B cell (primary cell): ENCODE results near the gene TBRG1. TPM values are rescaled to one million over a fixed set of nuclear protein-coding genes. Genes with fewer than 3 reads are reported as not detected.
A peak's percentile ranks its signal among the peaks of the same experiment; 100 is the strongest.

ENCODE experiments used
- ATAC-seq: fragments of 200-7000 bp; cut with Tn5 transposase; one replicate; pipeline ENCODE4 v1.10.0; 2021; ENCODE audit warnings: low read depth, mild to moderate bottlenecking, moderate number of reproducible peaks, moderate library complexity
- CTCF ChIA-PET: fragments of 350-600 bp; sonication (Branson Sonifier 250); formaldehyde crosslinking; loops from one replicate; lab custom pipeline; 2021; ENCODE audit warnings: antibody characterized with exemption, inconsistent platforms; lab: Charles Lee
- POLR2A ChIA-PET: fragments of 350-600 bp; sonication (Branson Sonifier 250); formaldehyde crosslinking; loops from one replicate; lab custom pipeline; 2021; ENCODE audit warnings: antibody characterized with exemption; lab: Charles Lee
- DNase-seq: peaks from one replicate; pipeline ENCODE4 v3.0.0; 2013
- H2AFZ ChIP-seq: 2 replicates; pipeline ENCODE4 v1.6.1; 2012; ENCODE audit warnings: mild to moderate bottlenecking, low read depth, low read length; ENCODE audit not compliant: insufficient read depth, poor library complexity, severe bottlenecking
- H3K27ac ChIP-seq, 2 donors: 1 replicate in 1 of 2; 2 replicates in 1 of 2; pipeline ENCODE4 v1.5.1; 2012 to 2013; ENCODE audit warnings: low read length in 2 of 2, mild to moderate bottlenecking in 2 of 2, moderate library complexity in 1 of 2
- H3K27me3 ChIP-seq, 4 experiments: fragments of 200-600 bp in 1 of 4; sonication (generic) in 1 of 4; replicated peaks in 1 of 4; 1 replicate in 2 of 4; 2 replicates in 2 of 4; pipeline versions ENCODE4 v1.6.1 to v1.7.0; 2013 to 2016; ENCODE audit warnings: low read length in 3 of 4, mild to moderate bottlenecking in 2 of 4, mixed read lengths in 1 of 4, moderate library complexity in 1 of 4; ENCODE audit not compliant: insufficient read depth in 4 of 4, control insufficient read depth in 3 of 4; ENCODE audit errors: control extremely low read depth in 1 of 4
- H3K36me3 ChIP-seq, 2 experiments: replicated peaks in 1 of 2; 1 replicate in 1 of 2; 2 replicates in 1 of 2; pipeline versions ENCODE4 v1.6.1 to v1.7.1; 2013; ENCODE audit warnings: low read length in 1 of 2; ENCODE audit not compliant: insufficient read depth in 2 of 2, control insufficient read depth in 1 of 2; ENCODE audit errors: control extremely low read depth in 1 of 2, extremely low read depth in 1 of 2
- H3K4me1 ChIP-seq, 2 donors: fragments of 200-600 bp in 1 of 2; sonication (generic) in 1 of 2; 1 replicate in 1 of 2; 2 replicates in 1 of 2; pipeline versions ENCODE4 v1.5.1 to v1.6.1; 2013 to 2017; ENCODE audit warnings: low read length in 2 of 2; ENCODE audit not compliant: control insufficient read depth in 2 of 2, insufficient read depth in 2 of 2
- H3K4me2 ChIP-seq: replicated peaks from 2 replicates; pipeline ENCODE3; 2012; ENCODE audit warnings: mild to moderate bottlenecking, low read depth, low read length; ENCODE audit not compliant: poor library complexity, severe bottlenecking
- H3K4me3 ChIP-seq, 5 experiments: fragments of 200-600 bp in 1 of 5; sonication (generic) in 1 of 5; 1 replicate in 3 of 5; 2 replicates in 2 of 5; pipeline versions ENCODE4 v1.5.1 to v1.7.0; 2011 to 2016; ENCODE audit warnings: low read length in 4 of 5, mild to moderate bottlenecking in 4 of 5, low read depth in 2 of 5, control low read depth in 1 of 5, moderate library complexity in 1 of 5; ENCODE audit not compliant: insufficient read depth in 1 of 5; ENCODE audit errors: control extremely low read depth in 1 of 5, extremely low read depth in 1 of 5
- H3K79me2 ChIP-seq: fragments of 200-600 bp; sonication (generic); one replicate; pipeline ENCODE4 v1.6.0; 2016; ENCODE audit warnings: low read length; ENCODE audit not compliant: control insufficient read depth, insufficient read depth
- H3K9ac ChIP-seq: fragments of 200-600 bp; sonication (generic); 2 replicates; pipeline ENCODE4 v1.6.1; 2017; ENCODE audit warnings: mild to moderate bottlenecking, low read length, moderate library complexity
- H3K9me3 ChIP-seq, 3 donors: one replicate each; pipeline versions ENCODE4 v1.6.1 to v1.7.1; 2013; ENCODE audit warnings: low read length in 2 of 3; ENCODE audit not compliant: control insufficient read depth in 2 of 3, insufficient read depth in 1 of 3; ENCODE audit errors: control extremely low read depth in 1 of 3
- H4K20me1 ChIP-seq: 2 replicates; pipeline ENCODE4 v1.6.0; 2012; ENCODE audit warnings: mild to moderate bottlenecking, low read length; ENCODE audit not compliant: insufficient read depth, control insufficient read depth, poor library complexity, severe bottlenecking
- H3K27ac Mint-ChIP-seq: one replicate; pipeline ENCODE4 v1.8.0; 2021; ENCODE audit warnings: mixed read lengths
- H3K27me3 Mint-ChIP-seq: one replicate; pipeline ENCODE4 v1.8.0; 2021; ENCODE audit warnings: mixed read lengths
- H3K4me1 Mint-ChIP-seq: one replicate; pipeline ENCODE4 v1.8.0; 2021; ENCODE audit warnings: mixed read lengths
- H3K4me3 Mint-ChIP-seq: one replicate; pipeline ENCODE4 v1.8.0; 2021; ENCODE audit warnings: mixed read lengths
- H3K9me3 Mint-ChIP-seq: one replicate; pipeline ENCODE4 v1.8.0; 2022; ENCODE audit warnings: mixed read lengths; ENCODE audit not compliant: insufficient read depth
- EZH2 ChIP-seq: IDR thresholded peaks from 2 replicates; pipeline ENCODE4 v1.6.1; 2012; ENCODE audit warnings: borderline replicate concordance, low read depth, mild to moderate bottlenecking, moderate library complexity, low read length; ENCODE audit not compliant: insufficient read depth, poor library complexity, severe bottlenecking
- WGBS: methylation state at CpG from one replicate; pipeline ENCODE4 v1.1.5; 2013; ENCODE audit warnings: missing lambda C conversion rate; ENCODE audit not compliant: insufficient coverage; 5-methylcytosine and 5-hydroxymethylcytosine counted together
- intact Hi-C: fragments of 100-400 bp; cut with micrococcal nuclease; formaldehyde crosslinking; loops from one replicate; pipeline ENCODE4 v1.10.0; 2022
- polyA plus RNA-seq: library from polyadenylated mRNA; depleted of rRNA; stranded (reverse); fragments of >200 nt; gene quantifications from 2 replicates; pipeline ENCODE4 v1.2.3, GENCODE V29; 2012
- total RNA-seq, 2 donors: library from RNA; stranded (reverse); fragments of 120-200 nt in 1 of 2; gene quantifications; 1 replicate in 1 of 2; 2 replicates in 1 of 2; pipeline versions ENCODE4 v1.2.3 to v1.2.4, GENCODE V29; 2013 to 2022
- TF ChIP-seq, protein P1 (sequence below): fragments of 200-600 bp; IDR thresholded peaks from one replicate; pipeline ENCODE4 v1.8.0; 2022; ENCODE audit warnings: antibody characterized with exemption, mild to moderate bottlenecking

Gene TBRG1
- total and polyA plus RNA-seq, 2 donors (not counting 1 experiment from before 2014, with no cell fraction given), result 68.2 to 71.5 TPM

DNA sequence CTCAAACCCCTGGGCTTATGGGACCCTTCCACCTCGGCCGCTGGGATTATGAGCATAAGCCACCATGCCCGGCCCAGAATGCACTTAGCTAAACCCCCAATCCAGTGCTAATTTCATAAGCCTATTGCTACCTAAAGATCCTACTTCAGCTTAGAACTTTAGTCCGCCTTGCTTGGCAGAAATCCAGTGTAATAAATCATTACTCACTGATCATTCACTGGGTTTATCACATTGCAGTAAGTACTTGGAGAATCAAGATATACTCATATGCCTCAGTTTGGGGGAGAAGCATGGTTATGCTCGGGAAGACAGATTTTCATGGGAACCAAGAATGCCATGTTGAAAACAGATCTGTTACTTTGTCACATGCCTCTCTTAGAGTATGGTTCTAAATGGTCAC lies 3.8 kb upstream of the TBRG1 start:
- DNase-seq, result no peak
- H3K4me3 Mint-ChIP-seq, result no peak overlapping the region
- POLR2A ChIA-PET, result no interaction called here
- H3K27me3 ChIP-seq, result peaks cover 0 to 20% (median 3%) of the 10 kb centered on the region in 4 experiments
- no peak overlapping the region for H2AFZ ChIP-seq
- H3K27ac ChIP-seq, result no peak overlapping the region
- 94% methylated on average over 5 of the region's 5 CpGs for WGBS
- H3K4me2 ChIP-seq, result no peak overlapping the region
- peaks cover 12 to 14% of the 10 kb centered on the region in 2 donors for H3K4me1 ChIP-seq
- H4K20me1 ChIP-seq, result no peaks in the 10 kb centered on the region
- H3K4me3 ChIP-seq, result no peak overlapping the region
- peaks cover 17% of the 10 kb centered on the region for H3K4me1 Mint-ChIP-seq
- no peaks in the 10 kb centered on the region for H3K9me3 ChIP-seq
- H3K79me2 ChIP-seq, result peaks cover 17% of the 10 kb centered on the region
- no peak overlapping the region for H3K9ac ChIP-seq
- no peak for TF ChIP-seq EZH2
- TF ChIP-seq, protein P1, sequence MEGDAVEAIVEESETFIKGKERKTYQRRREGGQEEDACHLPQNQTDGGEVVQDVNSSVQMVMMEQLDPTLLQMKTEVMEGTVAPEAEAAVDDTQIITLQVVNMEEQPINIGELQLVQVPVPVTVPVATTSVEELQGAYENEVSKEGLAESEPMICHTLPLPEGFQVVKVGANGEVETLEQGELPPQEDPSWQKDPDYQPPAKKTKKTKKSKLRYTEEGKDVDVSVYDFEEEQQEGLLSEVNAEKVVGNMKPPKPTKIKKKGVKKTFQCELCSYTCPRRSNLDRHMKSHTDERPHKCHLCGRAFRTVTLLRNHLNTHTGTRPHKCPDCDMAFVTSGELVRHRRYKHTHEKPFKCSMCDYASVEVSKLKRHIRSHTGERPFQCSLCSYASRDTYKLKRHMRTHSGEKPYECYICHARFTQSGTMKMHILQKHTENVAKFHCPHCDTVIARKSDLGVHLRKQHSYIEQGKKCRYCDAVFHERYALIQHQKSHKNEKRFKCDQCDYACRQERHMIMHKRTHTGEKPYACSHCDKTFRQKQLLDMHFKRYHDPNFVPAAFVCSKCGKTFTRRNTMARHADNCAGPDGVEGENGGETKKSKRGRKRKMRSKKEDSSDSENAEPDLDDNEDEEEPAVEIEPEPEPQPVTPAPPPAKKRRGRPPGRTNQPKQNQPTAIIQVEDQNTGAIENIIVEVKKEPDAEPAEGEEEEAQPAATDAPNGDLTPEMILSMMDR, result no peak
- no peaks in the 10 kb centered on the region for H3K9me3 Mint-ChIP-seq
- H3K27ac Mint-ChIP-seq, result no peak overlapping the region
- CTCF ChIA-PET, result interaction anchor here (0.9 kb wide), 1 partner anchor 15 kb away, joined by 3 read pairs; no protein-coding TSS in a partner anchor
- intact Hi-C loops, result no loop called here
- H3K27me3 Mint-ChIP-seq, result peaks cover 44% of the 10 kb centered on the region
- no peak for ATAC-seq
- H3K36me3 ChIP-seq, result no peaks in the 10 kb centered on the region

DNA sequence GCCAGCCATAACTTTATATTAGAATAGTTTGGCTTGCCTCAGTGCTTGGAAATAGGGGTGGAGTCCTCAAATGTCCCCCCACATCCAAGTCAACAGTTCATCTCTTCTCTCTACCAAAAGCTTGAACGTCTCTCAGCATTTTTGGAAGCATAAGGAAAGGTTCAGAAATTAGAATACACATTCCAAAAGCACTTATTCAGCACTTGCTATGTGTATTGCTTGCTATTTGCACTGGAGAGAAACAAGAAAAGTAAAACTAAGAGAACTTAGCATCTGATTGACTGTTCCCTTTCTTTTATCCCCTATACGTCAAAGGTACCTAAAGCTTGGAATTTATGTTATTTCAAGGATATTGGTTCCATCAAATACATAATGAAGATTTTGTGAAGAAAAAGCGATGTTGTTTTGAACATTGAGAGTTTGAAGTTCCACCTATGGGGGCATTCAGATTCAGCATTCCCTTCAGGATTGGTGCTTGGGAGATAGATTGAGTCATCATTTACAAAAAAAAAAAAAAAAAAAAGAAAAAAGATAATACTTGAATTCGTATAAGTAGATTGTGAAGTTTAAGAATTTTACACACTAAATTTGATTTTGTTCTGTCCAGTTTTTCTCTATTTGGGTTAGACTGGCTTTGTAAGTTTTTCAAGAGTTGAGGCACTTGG lies 1.3 kb downstream of the TBRG1 start:
- H3K27me3 ChIP-seq, result peaks cover 0 to 11% (median 3%) of the 10 kb centered on the region in 4 experiments
- intact Hi-C loops, result loop anchor here (2.0 to 5.0 kb wide), 4 partner anchors 123 to 882 kb away; partner anchors contain the start of genes CCDC15, ESAM and ZNF202
- peaks cover 14% of the 10 kb centered on the region for H3K27me3 Mint-ChIP-seq
- WGBS, result no CpG with 5 or more reads among the region's 4 CpGs
- H2AFZ ChIP-seq, result no peak overlapping the region
- peak overlapping the region; percentile 99 for H3K4me3 Mint-ChIP-seq
- TF ChIP-seq EZH2, result no peak
- TF ChIP-seq, protein P1, result no peak
- peaks cover 32% of the 10 kb centered on the region for H3K4me1 Mint-ChIP-seq
- ATAC-seq (no peak), DNase-seq (no peak)
- ChIA-PET CTCF (interaction anchor here (0.6 to 1.9 kb wide), 5 partner anchors 45 to 1431 kb away, joined by 3 to 10 read pairs (median 3); no protein-coding TSS in a partner anchor), POLR2A (no interaction called here)
- peak overlapping the region; percentile 87 for H3K4me2 ChIP-seq
- peak overlapping the region; percentile 75 to 98 (median 91) for H3K4me3 ChIP-seq
- H3K27ac ChIP-seq, result peak overlapping the region in 1 of 2 donors; percentile 95
- H3K9ac ChIP-seq, result peak overlapping the region; percentile 95
- no peak overlapping the region for H3K27ac Mint-ChIP-seq
- peaks cover 27% of the 10 kb centered on the region for H4K20me1 ChIP-seq
- no peaks in the 10 kb centered on the region for H3K9me3 Mint-ChIP-seq
- peaks cover 30% of the 10 kb centered on the region for H3K79me2 ChIP-seq
- no peaks in the 10 kb centered on the region for H3K9me3 ChIP-seq
- H3K36me3 ChIP-seq, result peaks cover 0 to 34% of the 10 kb centered on the region in 2 experiments
- H3K4me1 ChIP-seq, result peaks cover 15 to 17% of the 10 kb centered on the region in 2 donors
